Progenitor cell of endocrine pancreas (in vitro differentiated cells): Measurements from ENCODE around the gene TNIP1. TPM values are rescaled to one million over a fixed set of nuclear protein-coding genes. Genes with fewer than 3 reads are reported as not detected.
A peak's percentile ranks its signal among the peaks of the same experiment; 100 is the strongest.

ENCODE experiments used
- DNase-seq: peaks from one replicate; pipeline ENCODE4 v3.0.0; 2021; ENCODE audit warnings: low spot score; ENCODE audit not compliant: unreplicated experiment
- H3K27ac Mint-ChIP-seq: 2 replicates; pipeline ENCODE4 v1.8.0; 2021; ENCODE audit warnings: mild to moderate bottlenecking, moderate library complexity, mixed read lengths
- H3K27me3 Mint-ChIP-seq: 2 replicates; pipeline ENCODE4 v1.8.0; 2021; ENCODE audit warnings: mixed read lengths
- H3K36me3 Mint-ChIP-seq: 2 replicates; pipeline ENCODE4 v1.8.0; 2022; ENCODE audit warnings: mixed read lengths; ENCODE audit not compliant: insufficient read depth
- H3K4me1 Mint-ChIP-seq: 2 replicates; pipeline ENCODE4 v1.8.0; 2021; ENCODE audit warnings: low read depth, mixed read lengths
- H3K4me3 Mint-ChIP-seq: 2 replicates; pipeline ENCODE4 v1.8.0; 2021; ENCODE audit warnings: low read depth, mild to moderate bottlenecking, moderate library complexity, mixed read lengths
- H3K9me3 Mint-ChIP-seq: 2 replicates; pipeline ENCODE4 v1.8.0; 2021; ENCODE audit warnings: low read depth, mixed read lengths
- total RNA-seq: library from RNA; stranded (reverse); gene quantifications from 2 replicates; pipeline ENCODE4 v1.2.1, GENCODE V29; 2021
- TF ChIP-seq, protein P1 (sequence below): fragments of 200-600 bp; sonication (generic); IDR thresholded peaks from one replicate; pipeline ENCODE4 v1.5.0; 2021; ENCODE audit warnings: antibody characterized with exemption, mild to moderate bottlenecking; ENCODE audit not compliant: unreplicated experiment

TNIP1 gene
- total RNA-seq, 1 donor from 2014 or later: 55.0 TPM

DNA sequence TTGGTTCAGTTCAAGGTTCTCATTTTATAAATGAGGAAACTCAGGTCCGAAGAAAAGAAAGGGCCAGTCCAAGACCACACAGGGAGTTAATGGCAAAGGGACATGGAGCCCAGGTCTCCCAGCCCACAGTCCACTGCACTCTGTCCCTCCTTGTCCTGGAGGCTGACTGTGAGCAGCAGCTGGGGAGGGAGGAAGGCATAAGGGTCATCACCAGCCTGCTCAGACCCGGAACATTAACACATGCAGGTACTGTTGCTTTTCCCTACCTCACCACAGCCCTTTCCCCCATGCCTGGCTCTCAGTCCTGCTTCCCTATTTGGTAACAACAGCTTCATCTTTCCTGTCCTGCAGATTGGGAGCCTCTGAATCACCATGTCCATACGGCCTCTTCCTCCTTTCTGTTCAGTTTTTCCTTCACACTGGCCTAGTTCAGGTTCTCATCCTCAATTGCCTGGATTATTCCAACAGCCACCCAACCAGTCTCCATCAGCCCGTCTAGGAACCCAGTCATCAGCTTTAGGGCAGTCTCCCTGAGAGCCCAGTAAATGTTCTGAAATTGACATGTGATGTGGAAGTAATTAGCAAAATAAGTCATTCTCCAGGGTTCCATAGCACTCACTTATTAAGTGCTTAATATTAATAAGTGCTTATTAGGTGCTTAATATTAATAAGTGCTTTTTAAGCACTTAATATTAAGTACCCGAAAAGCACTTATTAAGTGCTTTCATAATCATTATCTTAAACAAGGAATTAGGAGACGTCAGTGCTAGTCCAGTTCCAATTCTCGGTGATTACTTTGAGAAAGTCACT is 56.2 kb downstream of the TNIP1 start:
- Mint-ChIP-seq H3K4me1 (peaks cover 6% of the 10 kb centered on the region), H3K27ac (no peak overlapping the region), H3K9me3 (no peaks in the 10 kb centered on the region), H3K4me3 (no peak overlapping the region), H3K27me3 (no peaks in the 10 kb centered on the region), H3K36me3 (peaks cover 9% of the 10 kb centered on the region)
- TF ChIP-seq, protein P1, sequence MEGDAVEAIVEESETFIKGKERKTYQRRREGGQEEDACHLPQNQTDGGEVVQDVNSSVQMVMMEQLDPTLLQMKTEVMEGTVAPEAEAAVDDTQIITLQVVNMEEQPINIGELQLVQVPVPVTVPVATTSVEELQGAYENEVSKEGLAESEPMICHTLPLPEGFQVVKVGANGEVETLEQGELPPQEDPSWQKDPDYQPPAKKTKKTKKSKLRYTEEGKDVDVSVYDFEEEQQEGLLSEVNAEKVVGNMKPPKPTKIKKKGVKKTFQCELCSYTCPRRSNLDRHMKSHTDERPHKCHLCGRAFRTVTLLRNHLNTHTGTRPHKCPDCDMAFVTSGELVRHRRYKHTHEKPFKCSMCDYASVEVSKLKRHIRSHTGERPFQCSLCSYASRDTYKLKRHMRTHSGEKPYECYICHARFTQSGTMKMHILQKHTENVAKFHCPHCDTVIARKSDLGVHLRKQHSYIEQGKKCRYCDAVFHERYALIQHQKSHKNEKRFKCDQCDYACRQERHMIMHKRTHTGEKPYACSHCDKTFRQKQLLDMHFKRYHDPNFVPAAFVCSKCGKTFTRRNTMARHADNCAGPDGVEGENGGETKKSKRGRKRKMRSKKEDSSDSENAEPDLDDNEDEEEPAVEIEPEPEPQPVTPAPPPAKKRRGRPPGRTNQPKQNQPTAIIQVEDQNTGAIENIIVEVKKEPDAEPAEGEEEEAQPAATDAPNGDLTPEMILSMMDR: no peak
- no peak for DNase-seq

DNA sequence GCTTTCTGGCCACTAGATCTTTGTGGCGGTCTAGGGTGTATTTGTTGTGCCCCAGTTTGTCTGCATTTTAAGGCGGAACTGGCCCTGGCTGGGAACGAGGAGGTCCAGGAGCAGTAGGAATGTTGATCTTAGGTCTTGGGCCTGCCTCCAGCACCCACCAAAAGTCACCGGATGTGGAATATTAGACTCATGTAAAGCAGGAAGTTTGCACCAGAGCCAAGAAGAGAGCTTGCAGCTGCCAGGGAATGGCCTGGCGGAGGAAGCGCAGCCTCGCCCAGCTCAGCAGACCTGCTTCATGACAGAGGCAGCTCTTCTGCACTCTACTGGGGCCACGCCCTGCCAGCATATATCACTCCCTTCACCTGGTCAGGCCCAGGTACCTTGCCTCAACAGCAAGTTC is 57.2 kb downstream of the TNIP1 start:
- H3K4me3 Mint-ChIP-seq: no peak overlapping the region
- H3K36me3 Mint-ChIP-seq: peaks cover 6% of the 10 kb centered on the region
- DNase-seq: no peak
- H3K9me3 Mint-ChIP-seq: no peaks in the 10 kb centered on the region
- no peaks in the 10 kb centered on the region for H3K27me3 Mint-ChIP-seq
- no peak overlapping the region for H3K27ac Mint-ChIP-seq
- peaks cover 6% of the 10 kb centered on the region for H3K4me1 Mint-ChIP-seq
- TF ChIP-seq, protein P1: no peak

DNA sequence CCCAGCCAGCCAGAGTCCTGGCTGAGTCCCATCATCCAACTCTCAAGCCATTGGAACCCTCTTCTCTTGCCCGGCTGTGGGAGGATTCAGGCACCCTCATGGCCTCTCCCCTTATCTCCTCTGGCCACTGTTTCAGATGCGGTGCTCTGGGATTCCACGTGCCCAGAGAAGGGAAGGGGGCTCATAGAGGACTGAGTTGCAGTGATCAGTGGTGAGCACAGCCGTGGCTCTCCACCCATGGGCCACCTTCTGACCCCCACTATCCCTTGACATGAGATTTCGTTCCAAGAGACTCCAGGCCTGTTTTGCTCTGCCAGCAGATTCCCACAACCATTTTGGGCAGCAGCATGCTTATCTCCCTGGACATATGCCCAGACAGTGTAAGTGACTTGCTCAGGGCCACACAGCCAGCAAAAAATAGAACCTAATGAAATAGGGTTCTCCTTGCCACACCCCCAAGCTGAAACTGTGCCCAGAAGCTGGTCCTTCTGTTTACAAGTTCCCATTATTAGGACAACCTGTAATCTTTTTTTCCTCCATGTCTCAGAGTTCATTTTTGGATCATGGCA is 57.7 kb downstream of the TNIP1 start:
- Mint-ChIP-seq H3K27me3 (no peaks in the 10 kb centered on the region), H3K9me3 (no peaks in the 10 kb centered on the region), H3K27ac (no peak overlapping the region), H3K4me3 (no peak overlapping the region), H3K4me1 (peaks cover 6% of the 10 kb centered on the region), H3K36me3 (peaks cover 3% of the 10 kb centered on the region)
- TF ChIP-seq, protein P1: no peak
- no peak for DNase-seq

DNA sequence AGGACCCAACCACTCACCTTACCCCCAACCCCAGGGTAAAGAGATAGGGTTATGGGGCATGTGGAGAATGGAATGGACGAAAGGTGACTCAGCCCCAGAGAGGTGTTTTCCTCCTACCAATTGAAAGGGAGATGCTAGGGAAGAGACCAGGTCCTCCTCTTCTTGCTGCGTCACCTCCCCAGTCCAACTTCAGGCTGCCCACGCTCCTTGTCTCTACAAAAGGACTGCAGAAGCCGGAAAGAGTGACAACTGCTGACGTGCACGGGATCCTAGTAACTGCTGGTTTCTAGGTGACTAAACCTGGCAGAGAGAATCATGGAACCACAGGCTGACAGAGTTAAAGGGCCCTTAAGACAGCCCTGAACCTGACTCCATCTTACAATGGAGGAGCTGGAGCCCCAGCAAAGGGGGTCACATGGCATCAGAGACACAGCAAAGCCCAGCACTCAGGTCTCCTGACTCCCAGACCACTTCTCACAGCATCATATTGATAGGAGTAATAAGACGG is 58.3 kb downstream of the TNIP1 start:
- Mint-ChIP-seq H3K27me3 (peaks cover 2% of the 10 kb centered on the region), H3K4me3 (no peak overlapping the region), H3K4me1 (peaks cover 6% of the 10 kb centered on the region), H3K36me3 (peaks cover 3% of the 10 kb centered on the region), H3K27ac (no peak overlapping the region), H3K9me3 (no peaks in the 10 kb centered on the region)
- TF ChIP-seq, protein P1: no peak
- no peak for DNase-seq

DNA sequence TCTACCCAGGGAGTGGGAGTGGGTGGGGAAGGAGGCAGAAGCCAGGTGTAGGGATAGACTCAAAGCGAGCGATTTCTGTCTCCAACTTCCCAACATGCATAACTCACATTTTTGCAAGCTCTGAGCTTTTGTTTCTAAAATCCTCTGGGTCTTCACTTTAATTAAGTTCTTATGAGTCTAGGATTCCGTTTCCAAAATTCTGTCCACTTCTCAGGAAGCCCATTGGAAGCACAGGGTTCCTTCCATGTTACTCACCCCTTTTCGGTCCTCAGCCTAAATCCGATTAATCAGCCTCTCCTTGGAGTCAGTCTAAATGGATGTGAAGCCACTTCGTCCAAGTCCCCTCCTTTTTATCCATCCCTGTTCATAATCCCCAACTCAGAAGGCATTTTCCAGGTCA is 59.1 kb downstream of the TNIP1 start:
- Mint-ChIP-seq H3K9me3 (no peaks in the 10 kb centered on the region), H3K27me3 (peaks cover 4% of the 10 kb centered on the region)
- TF ChIP-seq, protein P1: no peak

More for the DNA sequence above, 59.1 kb downstream of the TNIP1 start:
- DNase-seq: no peak
- Mint-ChIP-seq H3K4me3 (peak overlapping the region; percentile 25), H3K4me1 (peaks cover 6% of the 10 kb centered on the region), H3K36me3 (peaks cover 3% of the 10 kb centered on the region), H3K27ac (no peak overlapping the region)
